GM19240 (cell line): ENCODE measurements around the gene ZFAND4.
"Not testable (repeated sequence)": the region's sequence is repeated elsewhere in the genome, so short reads cannot be mapped to it uniquely, and the experiment has no call there.

Source experiments
- DNase-seq: peaks from one replicate; pipeline ENCODE4 v3.0.0; 2011; ENCODE audit warnings: low spot score; ENCODE audit not compliant: insufficient read length

Gene ZFAND4

GRCh38 chr10:45589868-45590267 lies 82.7 kb downstream of the ZFAND4 start:
- DNase-seq = no peak

- no peak for DNase-seq
Measured at GRCh38 chr10:45589009-45589408, 83.6 kb downstream of the ZFAND4 start.

GRCh38 chr10:45586028-45586824 lies 86.3 kb downstream of the ZFAND4 start:
- DNase-seq = no peak

GRCh38 chr10:45585131-45585530 lies 87.4 kb downstream of the ZFAND4 start:
- DNase-seq = no peak

- no peak for DNase-seq
Measured at GRCh38 chr10:45582386-45582781, 90.2 kb downstream of the ZFAND4 start.

- no peak for DNase-seq
Measured at GRCh38 chr10:45581582-45582385, 90.8 kb downstream of the ZFAND4 start.

- DNase-seq = no peak
Measured at GRCh38 chr10:45581216-45581549, 91.4 kb downstream of the ZFAND4 start.

GRCh38 chr10:45580371-45581215 lies 92.0 kb downstream of the ZFAND4 start:
- DNase-seq = no peak

- no peak for DNase-seq
Measured at GRCh38 chr10:45578384-45578971, 94.1 kb downstream of the ZFAND4 start.

- DNase-seq = no peak
Measured at GRCh38 chr10:45575966-45576597, 96.5 kb downstream of the ZFAND4 start.

- not testable (repeated sequence) for DNase-seq
Measured at GRCh38 chr10:45575032-45575761, 97.4 kb downstream of the ZFAND4 start.

GRCh38 chr10:45569471-45569870 lies 103.1 kb downstream of the ZFAND4 start:
- DNase-seq = no peak

- no peak for DNase-seq
Measured at GRCh38 chr10:45566415-45566814, 106.2 kb downstream of the ZFAND4 start.
